ENCODE data around the gene PDCD2L.
A peak's percentile ranks its signal among the peaks of the same experiment; 100 is the strongest.

The PDCD2L gene

DNA sequence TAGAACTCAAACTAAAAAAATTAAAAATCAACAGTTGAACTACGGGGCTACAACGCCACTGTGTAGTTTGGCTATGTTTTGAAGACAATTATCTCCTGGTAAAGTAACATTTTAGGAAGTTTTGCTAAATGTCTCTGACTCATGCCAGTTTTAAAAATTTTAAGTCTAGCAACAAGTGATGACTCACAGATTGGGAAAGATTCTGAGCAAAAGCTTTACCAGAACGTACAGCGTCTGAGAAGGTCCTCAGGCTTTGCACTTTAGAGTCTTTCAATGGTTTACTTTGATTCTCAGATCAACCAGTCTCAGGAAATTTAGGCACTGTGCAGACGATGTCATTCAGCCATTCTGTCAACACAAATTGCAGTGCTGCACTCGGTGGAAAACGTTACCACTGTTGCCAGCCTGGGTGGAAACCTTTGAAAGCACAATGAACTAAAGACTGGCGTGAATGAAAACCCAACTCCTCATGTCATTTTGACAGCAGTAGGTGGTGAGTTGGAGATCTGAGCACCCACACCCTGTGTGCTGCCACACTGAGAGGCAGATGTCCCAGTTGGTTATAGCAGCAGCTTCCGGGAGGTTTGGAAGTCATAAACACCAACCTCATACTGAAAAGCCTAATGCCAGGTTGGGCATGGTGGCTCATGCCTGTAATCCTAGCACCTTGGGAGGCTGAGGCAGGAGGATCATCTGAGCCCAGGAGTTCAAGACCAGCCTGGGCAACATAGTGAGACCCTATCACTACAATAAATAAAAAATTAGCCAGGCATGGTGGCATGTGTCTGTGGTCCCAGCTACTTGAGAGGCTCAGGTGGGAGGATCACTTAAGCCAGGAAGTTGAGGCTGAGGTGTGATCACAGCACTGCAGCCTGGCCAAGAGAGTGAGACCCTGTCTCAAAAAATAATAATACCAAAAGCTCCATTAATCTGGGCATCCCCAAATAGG lies 71.1 kb downstream of the PDCD2L start (continued):
- TF ChIP-seq ZNF660 (tag by site-specific recombination; IDR thresholded peaks at IDR 0.05) (peak; percentile 55; the same call in 1 of the 2 replicates), ZIC2 (tag by site-specific recombination; IDR thresholded peaks at IDR 0.05) (no peak), ZBTB1 (tag by site-specific recombination; IDR thresholded peaks at IDR 0.05) (no peak), ZNF792 (tag by site-specific recombination; IDR thresholded peaks at IDR 0.05) (no peak), SP3 (tag by site-specific recombination; IDR thresholded peaks at IDR 0.05) (no peak), SCRT2 (tag by site-specific recombination; IDR thresholded peaks at IDR 0.05) (peak; percentile 99), ZNF560 (tag by site-specific recombination; IDR thresholded peaks at IDR 0.05; ENCODE audit: borderline replicate concordance) (no peak)
- TF ChIP-seq, protein P1, sequence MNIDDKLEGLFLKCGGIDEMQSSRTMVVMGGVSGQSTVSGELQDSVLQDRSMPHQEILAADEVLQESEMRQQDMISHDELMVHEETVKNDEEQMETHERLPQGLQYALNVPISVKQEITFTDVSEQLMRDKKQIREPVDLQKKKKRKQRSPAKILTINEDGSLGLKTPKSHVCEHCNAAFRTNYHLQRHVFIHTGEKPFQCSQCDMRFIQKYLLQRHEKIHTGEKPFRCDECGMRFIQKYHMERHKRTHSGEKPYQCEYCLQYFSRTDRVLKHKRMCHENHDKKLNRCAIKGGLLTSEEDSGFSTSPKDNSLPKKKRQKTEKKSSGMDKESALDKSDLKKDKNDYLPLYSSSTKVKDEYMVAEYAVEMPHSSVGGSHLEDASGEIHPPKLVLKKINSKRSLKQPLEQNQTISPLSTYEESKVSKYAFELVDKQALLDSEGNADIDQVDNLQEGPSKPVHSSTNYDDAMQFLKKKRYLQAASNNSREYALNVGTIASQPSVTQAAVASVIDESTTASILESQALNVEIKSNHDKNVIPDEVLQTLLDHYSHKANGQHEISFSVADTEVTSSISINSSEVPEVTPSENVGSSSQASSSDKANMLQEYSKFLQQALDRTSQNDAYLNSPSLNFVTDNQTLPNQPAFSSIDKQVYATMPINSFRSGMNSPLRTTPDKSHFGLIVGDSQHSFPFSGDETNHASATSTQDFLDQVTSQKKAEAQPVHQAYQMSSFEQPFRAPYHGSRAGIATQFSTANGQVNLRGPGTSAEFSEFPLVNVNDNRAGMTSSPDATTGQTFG (tag by site-specific recombination; IDR thresholded peaks at IDR 0.05; ENCODE audit: borderline replicate concordance): no peak
